SK-N-MC (cell line): ENCODE results near the gene SEMA3A.
"Not testable (repeated sequence)": the region's sequence is repeated elsewhere in the genome, so short reads cannot be mapped to it uniquely, and the experiment has no call there.

Source experiments
- EZH2 ChIP-seq: fragments of 200-600 bp; sonication (generic); IDR thresholded peaks from one replicate; pipeline ENCODE4 v1.6.1; 2017; ENCODE audit warnings: antibody characterized with exemption
- POLR2AphosphoS5 ChIP-seq: IDR thresholded peaks from 2 replicates; pipeline ENCODE4 v1.6.1; 2012; ENCODE audit warnings: mild to moderate bottlenecking, low read depth, low read length, borderline replicate concordance

- not testable (repeated sequence) for TF ChIP-seq EZH2, POLR2AphosphoS5
These were observed 139.4 kb downstream of the SEMA3A start for GRCh38 chr7:84055199-84055598.
